Naive thymus-derived CD8-positive, alpha-beta T cell (primary cell): Measurements from ENCODE around the gene ASPA. TPM values are rescaled to one million over a fixed set of nuclear protein-coding genes. Genes with fewer than 3 reads are reported as not detected.
"Not testable (repeated sequence)": the region's sequence is repeated elsewhere in the genome, so short reads cannot be mapped to it uniquely, and the experiment has no call there.

Experiments used
- ATAC-seq, 2 donors: fragments of 150-1000 bp; cut with Tn5 transposase in 1 of 2; sonication (Bioruptor Pico), chemical (Tn5 transposase) in 1 of 2; 1 replicate in 1 of 2; 2 replicates in 1 of 2; pipeline ENCODE4 v1.10.0; 2021; ENCODE audit warnings: mild to moderate bottlenecking in 2 of 2, moderate library complexity in 2 of 2
- POLR2A ChIA-PET: fragments of 350-600 bp; sonication (Branson Sonifier 250); formaldehyde crosslinking; loops from one replicate; lab custom pipeline; 2021; ENCODE audit warnings: antibody characterized with exemption; lab: Charles Lee
- DNase-seq, 10 donors: peaks; one replicate each; pipeline versions ENCODE4 v3.0.0 to v3.0.0-alpha.2; 2020 to 2022
- H3K27ac Mint-ChIP-seq, 10 donors: one replicate each; pipeline ENCODE4 v1.8.0; 2020 to 2022; ENCODE audit warnings: mild to moderate bottlenecking in 10 of 10, mixed read lengths in 10 of 10, moderate library complexity in 4 of 10, inconsistent platforms in 1 of 10
- H3K27me3 Mint-ChIP-seq, 5 donors: one replicate each; pipeline ENCODE4 v1.8.0; 2021 to 2022; ENCODE audit warnings: mixed read lengths in 5 of 5
- H3K36me3 Mint-ChIP-seq, 3 donors: one replicate each; pipeline ENCODE4 v1.8.0; 2020 to 2022; ENCODE audit warnings: mixed read lengths in 3 of 3, mild to moderate bottlenecking in 2 of 3, inconsistent platforms in 1 of 3
- H3K4me1 Mint-ChIP-seq, 4 donors: one replicate each; pipeline ENCODE4 v1.8.0; 2021 to 2022; ENCODE audit warnings: mixed read lengths in 4 of 4
- H3K4me3 Mint-ChIP-seq, 10 donors: one replicate each; pipeline ENCODE4 v1.8.0; 2020 to 2022; ENCODE audit warnings: mild to moderate bottlenecking in 10 of 10, mixed read lengths in 10 of 10, moderate library complexity in 6 of 10, inconsistent platforms in 1 of 10
- H3K9me3 Mint-ChIP-seq, 9 donors: one replicate each; pipeline ENCODE4 v1.8.0; 2020 to 2022; ENCODE audit warnings: mixed read lengths in 9 of 9, mild to moderate bottlenecking in 3 of 9, inconsistent platforms in 1 of 9, moderate library complexity in 1 of 9
- polyA plus RNA-seq, 3 donors: library from polyadenylated mRNA; unstranded; fragments of 300-500 nt; fragmentation: Illumina TruSeq; gene quantifications; one replicate each; pipeline ENCODE4 v1.2.3, GENCODE V29; 2021
- total RNA-seq, 8 experiments: library from RNA in 2 of 8; stranded (reverse) in 2 of 8; gene quantifications; one replicate each; pipeline ENCODE4 v1.2.3 and lab custom pipeline; 2021 to 2026

The ASPA gene
- not detected for total RNA-seq
- not detected for polyA plus RNA-seq
- total RNA-seq (lab: John Stamatoyannopoulos, UW): 0 to 0.17 (median 0) reads per million in 6 experiments

GRCh38 chr17:3475812-3476610, at the start of gene ASPA:
Gene ASPA (plus strand): TSS chr17:3475997. CDS start chr17:3476160, 163 bp downstream.
- Mint-ChIP-seq H3K27me3 (peaks cover 5 to 15% (median 13%) of the 10 kb centered on the region in 5 donors), H3K9me3 (no peaks in the 10 kb centered on the region), H3K27ac (peak within 1 kb of the TSS in 3 of 10 donors; percentile 8 to 75 (median 28)), H3K4me3 (peak within 1 kb of the TSS; percentile 29 to 73 (median 54)), H3K36me3 (no peaks in the 10 kb centered on the region), H3K4me1 (no peaks in the 10 kb centered on the region)
- POLR2A ChIA-PET: no interaction called here
- DNase-seq (no peak), ATAC-seq (no peak)

GRCh38 chr17:3433215-3433614, 42.6 kb upstream of the ASPA start:
- H3K27ac Mint-ChIP-seq, H3K4me1 Mint-ChIP-seq, H3K36me3 Mint-ChIP-seq, ATAC-seq, POLR2A ChIA-PET, H3K4me3 Mint-ChIP-seq: not testable (repeated sequence)
- peak in 2 of 10 donors; percentile 4 to 6 for DNase-seq
- Mint-ChIP-seq H3K9me3 (peaks cover 0 to 16% (median 10%) of the 10 kb centered on the region in 9 donors), H3K27me3 (peaks cover 11 to 21% (median 16%) of the 10 kb centered on the region in 5 donors)

- Mint-ChIP-seq H3K4me3 (no peak within 1 kb of the TSS), H3K27ac (peak within 1 kb of the TSS in 1 of 10 donors; percentile 74), H3K9me3 (peaks cover 0 to 13% (median 9%) of the 10 kb centered on the region in 9 donors), H3K4me1 (no peaks in the 10 kb centered on the region), H3K27me3 (peaks cover 15 to 22% (median 20%) of the 10 kb centered on the region in 5 donors), H3K36me3 (peaks cover 0 to 4% (median 2%) of the 10 kb centered on the region in 3 donors)
- no peak for DNase-seq
- POLR2A ChIA-PET: no interaction called here
- no peak for ATAC-seq
These were observed 42.1 kb upstream of the ASPA start, which contains the start of gene OR1E2 for GRCh38 chr17:3433741-3434140. Gene OR1E2 (minus strand): TSS chr17:3433841. CDS start chr17:3433841, 0 bp downstream.

GRCh38 chr17:3438368-3438767, 37.4 kb upstream of the ASPA start:
- DNase-seq (no peak), ATAC-seq (no peak)
- H3K4me3 Mint-ChIP-seq: no peak overlapping the region
- peaks cover 0 to 1% (median 0%) of the 10 kb centered on the region in 9 donors for H3K9me3 Mint-ChIP-seq
- H3K4me1 Mint-ChIP-seq: no peaks in the 10 kb centered on the region
- H3K36me3 Mint-ChIP-seq: peaks cover 0 to 2% (median 0%) of the 10 kb centered on the region in 3 donors
- peaks cover 17 to 38% (median 24%) of the 10 kb centered on the region in 5 donors for H3K27me3 Mint-ChIP-seq
- no peak overlapping the region for H3K27ac Mint-ChIP-seq
- POLR2A ChIA-PET: no interaction called here

GRCh38 chr17:3440451-3440850, 35.3 kb upstream of the ASPA start:
- no peak overlapping the region for H3K27ac Mint-ChIP-seq
- H3K9me3 Mint-ChIP-seq: no peaks in the 10 kb centered on the region
- no peaks in the 10 kb centered on the region for H3K36me3 Mint-ChIP-seq
- H3K4me1 Mint-ChIP-seq: no peaks in the 10 kb centered on the region
- POLR2A ChIA-PET: no interaction called here
- ATAC-seq: no peak
- no peak for DNase-seq
- no peak overlapping the region for H3K4me3 Mint-ChIP-seq
- H3K27me3 Mint-ChIP-seq: peaks cover 16 to 43% (median 22%) of the 10 kb centered on the region in 5 donors

GRCh38 chr17:3447625-3448024, 28.2 kb upstream of the ASPA start:
- Mint-ChIP-seq H3K36me3 (no peaks in the 10 kb centered on the region), H3K27me3 (peaks cover 9 to 24% (median 16%) of the 10 kb centered on the region in 5 donors), H3K9me3 (no peaks in the 10 kb centered on the region), H3K4me1 (no peaks in the 10 kb centered on the region), H3K4me3 (no peak overlapping the region), H3K27ac (no peak overlapping the region)
- no peak for ATAC-seq
- POLR2A ChIA-PET: no interaction called here
- no peak for DNase-seq

GRCh38 chr17:3448059-3448665, 27.6 kb upstream of the ASPA start:
- no peaks in the 10 kb centered on the region for H3K4me1 Mint-ChIP-seq
- DNase-seq (no peak), ATAC-seq (no peak)
- H3K36me3 Mint-ChIP-seq: no peaks in the 10 kb centered on the region
- H3K27me3 Mint-ChIP-seq: peaks cover 7 to 24% (median 14%) of the 10 kb centered on the region in 5 donors
- POLR2A ChIA-PET: no interaction called here
- no peaks in the 10 kb centered on the region for H3K9me3 Mint-ChIP-seq
- H3K27ac Mint-ChIP-seq: no peak overlapping the region
- H3K4me3 Mint-ChIP-seq: no peak overlapping the region

- H3K9me3 Mint-ChIP-seq, POLR2A ChIA-PET, H3K4me1 Mint-ChIP-seq, DNase-seq, H3K27me3 Mint-ChIP-seq, ATAC-seq, H3K27ac Mint-ChIP-seq, H3K4me3 Mint-ChIP-seq, H3K36me3 Mint-ChIP-seq: not testable (repeated sequence)
These were observed 9.4 kb upstream of the ASPA start for GRCh38 chr17:3466355-3466754.

GRCh38 chr17:3469529-3469928, 6.3 kb upstream of the ASPA start:
- H3K27me3 Mint-ChIP-seq: peaks cover 0 to 8% (median 5%) of the 10 kb centered on the region in 5 donors
- DNase-seq (no peak), ATAC-seq (no peak)
- no peaks in the 10 kb centered on the region for H3K36me3 Mint-ChIP-seq
- H3K27ac Mint-ChIP-seq: no peak overlapping the region
- peaks cover 0 to 3% (median 0%) of the 10 kb centered on the region in 9 donors for H3K9me3 Mint-ChIP-seq
- POLR2A ChIA-PET: no interaction called here
- H3K4me3 Mint-ChIP-seq: no peak overlapping the region
- no peaks in the 10 kb centered on the region for H3K4me1 Mint-ChIP-seq

GRCh38 chr17:3471599-3471998, 4.2 kb upstream of the ASPA start, which contains the start of gene SPATA22:
Gene SPATA22 (minus strand): TSS chr17:3471819. CDS start chr17:3469325, 2,494 bp downstream.
- H3K27ac Mint-ChIP-seq: peak within 1 kb of the TSS in 1 of 10 donors; percentile 56
- no peak for DNase-seq
- H3K9me3 Mint-ChIP-seq: no peaks in the 10 kb centered on the region
- H3K36me3 Mint-ChIP-seq: no peaks in the 10 kb centered on the region
- POLR2A ChIA-PET: no interaction called here
- no peak for ATAC-seq
- no peaks in the 10 kb centered on the region for H3K4me1 Mint-ChIP-seq
- no peak within 1 kb of the TSS for H3K4me3 Mint-ChIP-seq
- peaks cover 0 to 8% (median 3%) of the 10 kb centered on the region in 5 donors for H3K27me3 Mint-ChIP-seq

- no peak overlapping the region for H3K27ac Mint-ChIP-seq
- DNase-seq (no peak), ATAC-seq (no peak)
- H3K4me1 Mint-ChIP-seq: no peaks in the 10 kb centered on the region
- POLR2A ChIA-PET: no interaction called here
- no peaks in the 10 kb centered on the region for H3K36me3 Mint-ChIP-seq
- H3K27me3 Mint-ChIP-seq: peaks cover 0 to 8% (median 2%) of the 10 kb centered on the region in 5 donors
- H3K9me3 Mint-ChIP-seq: no peaks in the 10 kb centered on the region
- H3K4me3 Mint-ChIP-seq: no peak overlapping the region
These were observed 3.7 kb upstream of the ASPA start for GRCh38 chr17:3472137-3472536.

- H3K36me3 Mint-ChIP-seq: no peaks in the 10 kb centered on the region
- POLR2A ChIA-PET: no interaction called here
- H3K9me3 Mint-ChIP-seq: no peaks in the 10 kb centered on the region
- ATAC-seq: no peak
- no peaks in the 10 kb centered on the region for H3K4me1 Mint-ChIP-seq
- no peak overlapping the region for H3K27ac Mint-ChIP-seq
- peaks cover 6 to 9% (median 6%) of the 10 kb centered on the region in 5 donors for H3K27me3 Mint-ChIP-seq
- no peak for DNase-seq
- H3K4me3 Mint-ChIP-seq: no peak overlapping the region
These were observed 1.6 kb upstream of the ASPA start for GRCh38 chr17:3474212-3474611.

GRCh38 chr17:3475251-3475685, 529 bp upstream of the ASPA start:
- Mint-ChIP-seq H3K9me3 (no peaks in the 10 kb centered on the region), H3K27me3 (peaks cover 5 to 14% (median 9%) of the 10 kb centered on the region in 5 donors), H3K4me3 (no peak overlapping the region), H3K4me1 (no peaks in the 10 kb centered on the region), H3K27ac (no peak overlapping the region), H3K36me3 (no peaks in the 10 kb centered on the region)
- DNase-seq (no peak), ATAC-seq (no peak)
- POLR2A ChIA-PET: no interaction called here
